Gastroesophageal sphincter (tissue), 4 donors: Measurements from ENCODE around the gene ANXA7. TPM values are rescaled to one million over a fixed set of nuclear protein-coding genes. Genes with fewer than 3 reads are reported as not detected.

Source experiments
- ATAC-seq: fragments of 150-250 bp; one replicate; pipeline ENCODE4 v1.9.1; 2016; ENCODE audit warnings: mild to moderate bottlenecking, moderate library complexity
- H3K27ac ChIP-seq, 4 donors: fragments of 200-600 bp; sonication (generic) in 3 of 4; 1 replicate in 3 of 4; 2 replicates in 1 of 4; pipeline ENCODE4 v1.5.1; 2016 to 2019
- H3K27me3 ChIP-seq: fragments of 200-600 bp; sonication (generic); one replicate; pipeline ENCODE4 v1.5.1; 2019
- H3K36me3 ChIP-seq, 2 donors: fragments of 200-600 bp; sonication (generic); one replicate each; pipeline ENCODE4 v1.5.1; 2019; ENCODE audit warnings: control low read depth in 1 of 2
- H3K4me1 ChIP-seq, 3 donors: fragments of 200-600 bp; sonication (generic); 1 replicate in 2 of 3; 2 replicates in 1 of 3; pipeline ENCODE4 v1.5.1; 2016 to 2019; ENCODE audit warnings: control low read depth in 2 of 3
- H3K4me3 ChIP-seq, 2 donors: fragments of 200-600 bp; sonication (generic); one replicate each; pipeline ENCODE4 v1.5.1; 2019; ENCODE audit warnings: mild to moderate bottlenecking in 1 of 2, moderate library complexity in 1 of 2
- H3K9me3 ChIP-seq, 3 donors: fragments of 200-600 bp; sonication (generic); one replicate each; pipeline ENCODE4 v1.5.1; 2017 to 2019; ENCODE audit warnings: control low read depth in 2 of 3
- EP300 ChIP-seq: sonication (generic); formaldehyde crosslinking; IDR thresholded peaks from one replicate; pipeline ENCODE4 v1.6.1; 2017; ENCODE audit warnings: antibody characterized with exemption, mild to moderate bottlenecking
- POLR2A ChIP-seq, 2 donors: fragments of 450-650 bp; IDR thresholded peaks; one replicate each; pipeline ENCODE4 v1.6.1; 2017; ENCODE audit warnings: antibody characterized with exemption in 2 of 2, mild to moderate bottlenecking in 2 of 2, moderate library complexity in 1 of 2
- POLR2AphosphoS5 ChIP-seq: sonication (generic); formaldehyde crosslinking; IDR thresholded peaks from one replicate; pipeline ENCODE4 v1.6.1; 2017; ENCODE audit warnings: antibody characterized with exemption
- WGBS, 2 donors: methylation state at CpG; one replicate each; pipeline ENCODE4 v1.1.5; 2018; ENCODE audit warnings: low coverage in 1 of 2; 5-methylcytosine and 5-hydroxymethylcytosine counted together
- total RNA-seq, 4 donors: library from RNA; depleted of rRNA; stranded (reverse); fragments of >200 nt; gene quantifications; one replicate each; pipeline ENCODE4 v1.1.0, GENCODE V29; 2016
- TF ChIP-seq, protein P1 (sequence below), 4 experiments: fragments of 200-600 bp in 2 of 4; fragments of 450-650 bp in 2 of 4; sonication (generic) in 1 of 4; IDR thresholded peaks; one replicate each; pipeline ENCODE4 v1.5.1; 2017 to 2019; ENCODE audit warnings: antibody characterized with exemption in 4 of 4, mild to moderate bottlenecking in 2 of 4, moderate library complexity in 2 of 4

ANXA7 gene
- 100 to 1,000 TPM; 119 to 144 (median 131) TPM for total RNA-seq

DNA sequence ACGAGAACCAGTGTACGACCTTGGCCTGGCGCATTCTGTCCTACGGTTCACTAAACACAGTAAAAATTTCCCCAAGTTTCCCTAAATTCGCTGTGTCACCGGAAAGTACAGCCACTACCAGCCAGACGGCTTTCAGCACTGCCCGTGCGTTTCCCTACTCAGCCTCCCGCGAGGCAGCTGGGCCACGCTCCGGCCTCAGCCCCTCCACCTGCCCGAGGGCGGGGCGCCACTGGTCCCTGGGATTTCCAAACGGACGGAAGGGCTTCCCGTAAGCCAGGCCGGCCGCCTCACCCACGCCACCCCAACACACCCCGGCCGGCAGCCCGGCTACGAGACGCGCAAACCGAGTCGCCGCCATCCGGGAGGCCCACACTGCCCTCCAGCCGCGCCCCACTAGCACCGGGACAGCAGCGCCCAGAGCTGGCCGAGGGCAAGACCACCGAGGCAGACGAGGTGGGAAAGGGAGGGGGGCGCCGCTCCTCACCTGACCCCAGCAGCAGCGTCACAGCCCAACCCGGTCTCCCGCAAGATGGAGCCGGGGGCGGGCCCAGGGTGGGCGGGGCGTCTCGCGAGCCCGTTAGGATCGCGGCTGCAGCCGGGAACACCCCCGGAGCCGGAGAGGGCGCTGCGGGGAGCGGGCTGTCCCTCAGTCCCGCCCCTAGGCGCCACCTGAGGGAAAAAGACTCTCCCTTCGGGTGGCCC, at the start of gene ANXA7:
Gene ANXA7 (minus strand): TSS at position 531 of the 702 bp plus-strand sequence. CDS start 13,202 bp downstream, outside the sequence.
- H3K9me3 ChIP-seq, result no peaks in the 10 kb centered on the region
- H3K36me3 ChIP-seq, result no peaks in the 10 kb centered on the region
- peak within 1 kb of the TSS; percentile 77 to 85 for H3K4me3 ChIP-seq
- peaks cover 0 to 51% (median 0%) of the 10 kb centered on the region in 3 donors for H3K4me1 ChIP-seq
- 0% methylated on average over 1 to 9 of the region's 62 CpGs for WGBS, 2 donors
- peak within 1 kb of the TSS; percentile 85 to 98 (median 96) for H3K27ac ChIP-seq
- peak; percentile 77 to 79 for TF ChIP-seq POLR2A (IDR thresholded peaks at IDR 0.05)
- peak; percentile 91 for TF ChIP-seq POLR2AphosphoS5
- TF ChIP-seq, protein P1, sequence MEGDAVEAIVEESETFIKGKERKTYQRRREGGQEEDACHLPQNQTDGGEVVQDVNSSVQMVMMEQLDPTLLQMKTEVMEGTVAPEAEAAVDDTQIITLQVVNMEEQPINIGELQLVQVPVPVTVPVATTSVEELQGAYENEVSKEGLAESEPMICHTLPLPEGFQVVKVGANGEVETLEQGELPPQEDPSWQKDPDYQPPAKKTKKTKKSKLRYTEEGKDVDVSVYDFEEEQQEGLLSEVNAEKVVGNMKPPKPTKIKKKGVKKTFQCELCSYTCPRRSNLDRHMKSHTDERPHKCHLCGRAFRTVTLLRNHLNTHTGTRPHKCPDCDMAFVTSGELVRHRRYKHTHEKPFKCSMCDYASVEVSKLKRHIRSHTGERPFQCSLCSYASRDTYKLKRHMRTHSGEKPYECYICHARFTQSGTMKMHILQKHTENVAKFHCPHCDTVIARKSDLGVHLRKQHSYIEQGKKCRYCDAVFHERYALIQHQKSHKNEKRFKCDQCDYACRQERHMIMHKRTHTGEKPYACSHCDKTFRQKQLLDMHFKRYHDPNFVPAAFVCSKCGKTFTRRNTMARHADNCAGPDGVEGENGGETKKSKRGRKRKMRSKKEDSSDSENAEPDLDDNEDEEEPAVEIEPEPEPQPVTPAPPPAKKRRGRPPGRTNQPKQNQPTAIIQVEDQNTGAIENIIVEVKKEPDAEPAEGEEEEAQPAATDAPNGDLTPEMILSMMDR (IDR thresholded peaks at IDR 0.05), result peak in 2 of 4 experiments; percentile 12 to 55
- TF ChIP-seq EP300, result no peak
- no peaks in the 10 kb centered on the region for H3K27me3 ChIP-seq
- ATAC-seq, result peak; percentile 97

DNA sequence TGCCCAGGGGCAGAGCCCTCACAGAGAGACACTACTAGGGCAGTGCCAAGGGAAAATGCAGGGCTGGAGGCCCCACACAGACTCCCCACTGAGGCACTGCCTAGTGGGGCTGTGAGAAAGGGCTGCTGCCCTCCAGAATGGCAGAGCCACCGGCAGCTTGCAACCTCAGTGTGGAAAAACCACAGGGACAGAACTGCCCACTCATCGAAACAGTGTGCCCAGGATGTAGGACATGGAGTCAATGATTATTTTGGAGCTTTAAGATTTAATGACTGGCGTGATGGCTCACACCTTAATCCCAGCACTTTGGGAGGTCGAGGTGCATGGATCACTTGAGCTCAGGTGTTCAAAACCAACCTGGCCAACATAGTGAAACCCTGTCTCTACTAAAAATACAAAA, 47.0 kb upstream of the ANXA7 start:
- Histone ChIP-seq H3K4me1 (peaks cover 0 to 8% (median 0%) of the 10 kb centered on the region in 3 donors), H3K36me3 (peaks cover 0 to 61% of the 10 kb centered on the region in 2 donors), H3K27ac (no peak overlapping the region), H3K27me3 (no peaks in the 10 kb centered on the region), H3K4me3 (no peak overlapping the region), H3K9me3 (no peaks in the 10 kb centered on the region)
- TF ChIP-seq, protein P1 (IDR thresholded peaks at IDR 0.05), result no peak
- no peak for TF ChIP-seq POLR2AphosphoS5
- TF ChIP-seq EP300, result no peak
- no peak for TF ChIP-seq POLR2A (IDR thresholded peaks at IDR 0.05)
- no peak for ATAC-seq
- WGBS, 2 donors, result 95% methylated on average over 4 of the region's 4 CpGs; no CpG with 5 or more reads in 1 of the 2 donors

DNA sequence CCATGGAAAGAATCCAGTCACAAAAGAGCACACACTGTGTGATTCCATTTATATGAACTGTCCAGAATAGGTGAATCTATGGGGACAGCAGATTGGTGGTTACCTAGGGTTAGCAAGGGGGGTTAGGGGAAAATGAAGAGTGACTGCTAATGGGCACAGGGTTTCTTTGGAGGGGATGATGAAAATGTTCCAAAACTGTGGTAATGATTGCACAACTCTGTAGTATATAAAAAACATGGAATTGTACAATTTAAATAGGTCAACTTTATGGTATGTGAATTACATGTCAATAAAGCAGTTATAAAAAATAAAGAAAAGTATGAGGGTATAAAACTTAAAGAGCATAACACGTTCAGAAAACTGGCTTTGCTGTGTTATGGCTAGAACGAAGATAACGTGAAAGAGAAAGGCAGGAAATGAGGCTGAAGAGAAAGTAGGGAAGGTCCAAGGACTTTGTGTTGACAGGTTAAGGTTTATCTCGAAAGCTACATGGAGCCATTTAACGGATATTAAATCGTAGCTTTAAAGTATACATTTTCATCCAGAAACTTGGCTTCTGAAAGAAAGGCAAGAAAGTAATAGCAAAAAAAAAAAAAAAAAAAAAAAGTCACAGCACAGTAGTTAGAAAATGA, 45.9 kb upstream of the ANXA7 start:
- Histone ChIP-seq H3K27me3 (no peaks in the 10 kb centered on the region), H3K27ac (no peak overlapping the region), H3K9me3 (no peaks in the 10 kb centered on the region), H3K4me1 (no peaks in the 10 kb centered on the region), H3K4me3 (no peak overlapping the region), H3K36me3 (peaks cover 0 to 59% of the 10 kb centered on the region in 2 donors)
- WGBS, 2 donors, result 75 to 83% methylated on average over 6 of the region's 6 CpGs
- ATAC-seq, result no peak
- TF ChIP-seq, protein P1 (IDR thresholded peaks at IDR 0.05), result no peak
- TF ChIP-seq POLR2A (IDR thresholded peaks at IDR 0.05) (no peak), EP300 (no peak), POLR2AphosphoS5 (no peak)

DNA sequence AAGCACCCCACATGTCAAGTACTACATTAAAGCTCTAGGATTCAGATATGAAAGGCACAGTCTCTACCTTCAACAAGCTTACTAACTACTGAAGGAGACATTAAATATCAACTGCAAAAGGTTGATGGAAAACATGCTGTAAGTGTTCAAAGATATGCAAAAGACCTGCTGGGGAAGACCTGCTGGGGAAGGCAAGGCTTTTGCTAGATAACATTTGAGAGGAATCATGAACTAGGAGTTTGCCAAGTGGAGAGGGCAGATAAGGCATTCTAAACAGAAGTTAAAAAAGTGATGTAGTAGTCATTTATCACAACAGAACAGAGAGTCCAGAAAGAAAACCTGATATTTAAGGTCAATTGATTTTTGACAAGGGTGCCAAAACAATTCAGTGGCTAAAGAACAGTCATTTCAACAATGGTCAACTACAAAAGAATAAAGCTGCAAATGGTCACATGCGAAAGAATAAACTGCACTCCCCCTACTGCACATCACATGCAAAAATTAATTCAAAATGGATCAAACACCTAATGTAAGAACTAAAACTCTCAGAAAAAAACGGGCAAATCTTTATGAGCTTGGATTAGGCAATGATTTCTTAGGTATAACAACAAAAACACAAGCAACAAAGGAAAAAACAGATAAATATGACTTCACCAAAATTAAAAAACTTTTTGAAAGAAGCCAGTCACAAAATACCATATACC, 42.5 kb upstream of the ANXA7 start:
- Histone ChIP-seq H3K27me3 (no peaks in the 10 kb centered on the region), H3K4me3 (no peak overlapping the region), H3K9me3 (no peaks in the 10 kb centered on the region), H3K36me3 (peaks cover 4 to 68% of the 10 kb centered on the region in 2 donors), H3K4me1 (no peaks in the 10 kb centered on the region), H3K27ac (no peak overlapping the region)
- no peak for ATAC-seq
- WGBS, 2 donors, result 87 to 91% methylated on average over 2 of the region's 2 CpGs
- TF ChIP-seq, protein P1 (IDR thresholded peaks at IDR 0.05), result no peak
- TF ChIP-seq POLR2AphosphoS5, result no peak
- no peak for TF ChIP-seq EP300
- no peak for TF ChIP-seq POLR2A (IDR thresholded peaks at IDR 0.05)
